Endothelial cell of umbilical vein (primary cell): ENCODE results near the gene CYP27A1. TPM values are rescaled to one million over a fixed set of nuclear protein-coding genes. Genes with fewer than 3 reads are reported as not detected.

Experiments used
- BruUV-seq: library from RNA; stranded (reverse); fragments of 400-500 nt; replicated peaks from 2 replicates; lab custom pipeline; 2021; lab: Mats Ljungman, UMichigan
- CTCF ChIA-PET: fragments of 300-600, 350-600 bp; sonication (Branson Sonifier 250); formaldehyde crosslinking; loops from one replicate; lab custom pipeline; 2021; ENCODE audit warnings: antibody characterized with exemption, inconsistent platforms; lab: Charles Lee
- POLR2A ChIA-PET: fragments of 300-600, 350-600 bp; sonication (Branson Sonifier 250); formaldehyde crosslinking; loops from one replicate; lab custom pipeline; 2021; ENCODE audit warnings: antibody characterized with exemption, inconsistent platforms; lab: Charles Lee
- DNase-seq: peaks from one replicate; pipeline ENCODE4 v3.0.0-alpha.2; 2011; ENCODE audit warnings: low read depth, low spot score
- FAIRE-seq: peaks from 2 replicates; lab custom pipeline; 2011; peaks lifted over from hg19 to GRCh38; lab: Jason Lieb, UNC
- H2AFZ ChIP-seq: 2 replicates; pipeline ENCODE4 v1.6.0; 2012; ENCODE audit warnings: low read depth, low read length, control low read depth, inconsistent platforms
- H3K27ac ChIP-seq: 2 replicates; pipeline ENCODE4 v1.5.1; 2011; ENCODE audit warnings: low read depth, mild to moderate bottlenecking, control low read depth, low read length, moderate library complexity; ENCODE audit not compliant: insufficient read depth
- H3K27me3 ChIP-seq, 2 experiments: 2 replicates each; pipeline versions ENCODE4 v1.6.0 to v1.6.1; 2011; ENCODE audit warnings: low read length in 2 of 2, mixed read lengths in 1 of 2; ENCODE audit not compliant: control insufficient read depth in 2 of 2, insufficient read depth in 2 of 2
- H3K36me3 ChIP-seq, 2 experiments: 2 replicates in 1 of 2; 3 replicates in 1 of 2; pipeline ENCODE4 v1.5.1; 2011; ENCODE audit warnings: low read length in 2 of 2, mild to moderate bottlenecking in 1 of 2, moderate library complexity in 1 of 2; ENCODE audit not compliant: control insufficient read depth in 2 of 2, insufficient read depth in 2 of 2; ENCODE audit errors: extremely low read depth in 1 of 2
- H3K4me1 ChIP-seq: 3 replicates; pipeline ENCODE4 v1.5.1; 2011; ENCODE audit warnings: mild to moderate bottlenecking, low read length; ENCODE audit not compliant: control insufficient read depth, insufficient read depth; ENCODE audit errors: extremely low read depth
- H3K4me2 ChIP-seq: 2 replicates; pipeline ENCODE4 v1.6.1; 2011; ENCODE audit warnings: low read length, control low read depth, mixed read lengths; ENCODE audit not compliant: insufficient read depth
- H3K4me3 ChIP-seq, 3 experiments: fragments of 200-600 bp in 1 of 3; sonication (generic), shearing (Covaris generic) in 1 of 3; replicated peaks in 1 of 3; 2 replicates each; pipeline ENCODE4 v1.5.1; 2011 to 2016; ENCODE audit warnings: control low read depth in 3 of 3, low read length in 3 of 3, mild to moderate bottlenecking in 2 of 3, inconsistent platforms in 1 of 3, low read depth in 1 of 3, moderate library complexity in 1 of 3; ENCODE audit not compliant: insufficient read depth in 1 of 3
- H3K79me2 ChIP-seq: 2 replicates; pipeline ENCODE4 v1.6.0; 2012; ENCODE audit warnings: low read length, inconsistent platforms; ENCODE audit not compliant: control insufficient read depth, insufficient read depth
- H3K9ac ChIP-seq: replicated peaks from 2 replicates; pipeline ENCODE3; 2011; ENCODE audit warnings: low read length, control low read depth; ENCODE audit not compliant: insufficient read depth; ENCODE audit errors: extremely low read depth
- H3K9me1 ChIP-seq: replicated peaks from 3 replicates; pipeline ENCODE4 v1.6.0; 2011; ENCODE audit warnings: mild to moderate bottlenecking, low read length; ENCODE audit not compliant: control insufficient read depth, insufficient read depth; ENCODE audit errors: extremely low read depth
- H3K9me3 ChIP-seq: replicated peaks from 2 replicates; pipeline ENCODE4 v1.5.1; 2012; ENCODE audit warnings: low read length, inconsistent platforms; ENCODE audit not compliant: control insufficient read depth, insufficient read depth
- H4K20me1 ChIP-seq: replicated peaks from 2 replicates; pipeline ENCODE3; 2011; ENCODE audit warnings: mild to moderate bottlenecking, low read length; ENCODE audit not compliant: control insufficient read depth, insufficient read depth; ENCODE audit errors: extremely low read depth
- CTCF ChIP-seq, 2 donors: IDR thresholded peaks; 1 replicate in 1 of 2; 2 replicates in 1 of 2; pipeline ENCODE4 v1.5.1; 2011; ENCODE audit warnings: low read length in 2 of 2, mild to moderate bottlenecking in 2 of 2, moderate library complexity in 2 of 2, control low read depth in 1 of 2, inconsistent platforms in 1 of 2, low read depth in 1 of 2; ENCODE audit not compliant: insufficient read depth in 1 of 2; ENCODE audit errors: extremely low read depth in 1 of 2
- EZH2 ChIP-seq: IDR thresholded peaks from 2 replicates; pipeline ENCODE4 v1.6.1; 2012; ENCODE audit warnings: borderline replicate concordance, low read depth, mild to moderate bottlenecking, moderate library complexity, low read length, inconsistent platforms; ENCODE audit not compliant: severe bottlenecking
- FOS ChIP-seq: IDR thresholded peaks from 2 replicates; pipeline ENCODE4 v1.6.1; 2011; ENCODE audit warnings: mild to moderate bottlenecking, low read length, moderate library complexity, borderline replicate concordance; ENCODE audit not compliant: insufficient read depth
- GATA2 ChIP-seq: IDR thresholded peaks from 2 replicates; pipeline ENCODE4 v1.7.0; 2011; ENCODE audit warnings: low read depth, mild to moderate bottlenecking, moderate library complexity, mixed read lengths, low read length; ENCODE audit not compliant: insufficient read length, insufficient read depth
- JUN ChIP-seq: IDR thresholded peaks from 2 replicates; pipeline ENCODE4 v1.6.1; 2011; ENCODE audit warnings: borderline replicate concordance, low read depth; ENCODE audit not compliant: insufficient read length, insufficient read depth
- MAX ChIP-seq: IDR thresholded peaks from 2 replicates; pipeline ENCODE4 v1.6.1; 2011; ENCODE audit not compliant: insufficient read depth, insufficient read length
- MYC ChIP-seq: IDR thresholded peaks from one replicate; pipeline ENCODE4 v1.6.1; 2011; ENCODE audit warnings: mild to moderate bottlenecking, low read depth, low read length
- POLR2A ChIP-seq: IDR thresholded peaks from 2 replicates; pipeline ENCODE4 v1.6.1; 2012; ENCODE audit warnings: low read depth, mild to moderate bottlenecking, control low read depth, low read length
- POLR2AphosphoS5 ChIP-seq: IDR thresholded peaks from 2 replicates; pipeline ENCODE4 v1.6.1; 2012; ENCODE audit warnings: low read depth, mild to moderate bottlenecking, control low read depth, low read length, moderate library complexity; ENCODE audit not compliant: insufficient read depth
- dilution Hi-C: fragments of 300-500 bp; cut with MboI; formaldehyde crosslinking; loops from one replicate; pipeline ENCODE4 v1.15.0; 2019; ENCODE audit warnings: low sequenced_read_pairs; ENCODE audit not compliant: extremely low pct_ligation_motif_present
- intact Hi-C: fragments of 100-400 bp; cut with micrococcal nuclease; formaldehyde crosslinking; loops from one replicate; pipeline ENCODE4 v1.10.0; 2022
- polyA plus RNA-seq, 4 experiments: library from polyadenylated mRNA; depleted of rRNA in 3 of 4; stranded (reverse) in 3 of 4; unstranded in 1 of 4; fragments of >200 nt; gene quantifications; 2 replicates each; pipeline versions ENCODE4 v1.2.1 to v1.2.3, GENCODE V29; 2011 to 2012; ENCODE audit warnings: missing spikeins in 1 of 4
- total RNA-seq: library from RNA; stranded (reverse); gene quantifications from 2 replicates; pipeline ENCODE4 v1.2.3, GENCODE V29; 2021

CYP27A1 gene
- total and polyA plus RNA-seq, 2 donors (not counting 3 experiments of a cell fraction or from before 2014, with no cell fraction given) = 15.1 to 34.9 TPM

GRCh38 chr2:218788529-218789255 is 6.7 kb downstream of the CYP27A1 start:
- no peak for DNase-seq
- no peak for FAIRE-seq
- TF ChIP-seq JUN = no peak
- no peak for TF ChIP-seq GATA2
- TF ChIP-seq POLR2A = no peak
- no peak for TF ChIP-seq FOS
- no peak for TF ChIP-seq POLR2AphosphoS5
- intact Hi-C loops = no loop called here
- no peaks in the 10 kb centered on the region for H3K36me3 ChIP-seq
- dilution Hi-C loops = no loop called here
- no peaks in the 10 kb centered on the region for H3K9me1 ChIP-seq
- H3K27ac ChIP-seq = no peak overlapping the region
- H3K27me3 ChIP-seq = peaks cover 0 to 2% of the 10 kb centered on the region in 2 experiments
- CTCF ChIA-PET = no interaction called here
- BruUV-seq = no TSS peak
- H2AFZ ChIP-seq = no peak overlapping the region
- H3K4me1 ChIP-seq = no peaks in the 10 kb centered on the region
- H3K4me2 ChIP-seq = no peak overlapping the region
- POLR2A ChIA-PET = no interaction called here
- H3K9ac ChIP-seq = no peak overlapping the region
- no peak overlapping the region for H3K4me3 ChIP-seq
- no peaks in the 10 kb centered on the region for H4K20me1 ChIP-seq
- no peaks in the 10 kb centered on the region for H3K79me2 ChIP-seq
- no peaks in the 10 kb centered on the region for H3K9me3 ChIP-seq

GRCh38 chr2:218792433-218792832 is 10.5 kb downstream of the CYP27A1 start:
- Histone ChIP-seq H3K9me3 (no peaks in the 10 kb centered on the region), H3K9ac (no peak overlapping the region), H4K20me1 (no peaks in the 10 kb centered on the region), H3K36me3 (no peaks in the 10 kb centered on the region), H2AFZ (no peak overlapping the region), H3K79me2 (no peaks in the 10 kb centered on the region), H3K4me3 (no peak overlapping the region), H3K4me1 (no peaks in the 10 kb centered on the region), H3K4me2 (no peak overlapping the region), H3K9me1 (no peaks in the 10 kb centered on the region), H3K27ac (no peak overlapping the region), H3K27me3 (peaks cover 0 to 2% of the 10 kb centered on the region in 2 experiments)
- no TSS peak for BruUV-seq
- ChIA-PET POLR2A (no interaction called here), CTCF (no interaction called here)
- dilution Hi-C loops = no loop called here
- intact Hi-C loops = no loop called here
- DNase-seq (no peak), FAIRE-seq (no peak)
- no peak for TF ChIP-seq EZH2
- no peak for TF ChIP-seq FOS
- TF ChIP-seq MAX = no peak
- TF ChIP-seq MYC = no peak
- TF ChIP-seq CTCF (IDR thresholded peaks at IDR 0.05; ENCODE audit: extremely low read depth in 1 of 2, insufficient read depth in 1 of 2, low read depth in 1 of 2, low read length in 2 of 2) = no peak
- no peak for TF ChIP-seq POLR2AphosphoS5
- TF ChIP-seq POLR2A = no peak
- TF ChIP-seq JUN = no peak
- no peak for TF ChIP-seq GATA2
